Caco-2 (cell line): Measurements from ENCODE around the gene MCU. TPM values are rescaled to one million over a fixed set of nuclear protein-coding genes. Genes with fewer than 3 reads are reported as not detected.

Experiments
- BruUV-seq: library from RNA; stranded (reverse); fragments of 400-500 nt; replicated peaks from 2 replicates; lab custom pipeline; 2021; lab: Mats Ljungman, UMichigan
- CTCF ChIA-PET: fragments of 300-600 bp; sonication (Branson Sonifier 250); formaldehyde crosslinking; loops from one replicate; lab custom pipeline; 2022; ENCODE audit warnings: antibody characterized with exemption; lab: Charles Lee
- POLR2A ChIA-PET: fragments of 300-600 bp; sonication (Branson Sonifier 250); formaldehyde crosslinking; loops from one replicate; lab custom pipeline; 2022; ENCODE audit warnings: antibody characterized with exemption; lab: Charles Lee
- DNase-seq, 2 experiments: peaks; one replicate each; pipeline versions ENCODE4 v3.0.0 to v3.0.0-alpha.2; 2020 to 2022
- H3K27me3 ChIP-seq: replicated peaks from 2 replicates; pipeline ENCODE4 v1.6.0; 2011; ENCODE audit warnings: low read length; ENCODE audit not compliant: control insufficient read depth, insufficient read depth
- H3K36me3 ChIP-seq: 2 replicates; pipeline ENCODE4 v1.5.1; 2011; ENCODE audit warnings: low read length; ENCODE audit not compliant: control insufficient read depth, insufficient read depth
- H3K4me1 ChIP-seq: fragments of 250-450 bp; sonication (Bioruptor Pico); 2 replicates; pipeline ENCODE4 v1.5.1; 2020; ENCODE audit warnings: mild to moderate bottlenecking
- H3K4me3 ChIP-seq: 2 replicates; pipeline ENCODE4 v1.5.1; 2011; ENCODE audit warnings: low read depth, mild to moderate bottlenecking, control low read depth, low read length
- H3K9me3 ChIP-seq: fragments of 250-450 bp; sonication (Bioruptor Pico); 2 replicates; pipeline ENCODE4 v1.5.1; 2020; ENCODE audit warnings: mild to moderate bottlenecking, moderate library complexity
- H3K27ac Mint-ChIP-seq: one replicate; pipeline ENCODE4 v1.8.0; 2022; ENCODE audit warnings: mixed read lengths; ENCODE audit not compliant: unreplicated experiment
- H3K27me3 Mint-ChIP-seq: one replicate; pipeline ENCODE4 v1.8.0; 2022; ENCODE audit warnings: mixed read lengths; ENCODE audit not compliant: insufficient read depth, unreplicated experiment
- H3K36me3 Mint-ChIP-seq: one replicate; pipeline ENCODE4 v1.8.0; 2022; ENCODE audit warnings: mild to moderate bottlenecking, mixed read lengths; ENCODE audit not compliant: insufficient read depth, unreplicated experiment
- H3K4me1 Mint-ChIP-seq: one replicate; pipeline ENCODE4 v1.8.0; 2022; ENCODE audit warnings: low read depth, mixed read lengths; ENCODE audit not compliant: unreplicated experiment
- H3K4me3 Mint-ChIP-seq: one replicate; pipeline ENCODE4 v1.8.0; 2022; ENCODE audit warnings: mild to moderate bottlenecking, moderate library complexity, mixed read lengths; ENCODE audit not compliant: unreplicated experiment
- H3K9me3 Mint-ChIP-seq: one replicate; pipeline ENCODE4 v1.8.0; 2022; ENCODE audit warnings: mixed read lengths; ENCODE audit not compliant: unreplicated experiment
- CTCF ChIP-seq, 2 experiments: fragments of 200-600 bp in 1 of 2; IDR thresholded peaks; 1 replicate in 1 of 2; 2 replicates in 1 of 2; pipeline versions ENCODE4 v1.5.1 to v1.8.0; 2011 to 2022; ENCODE audit warnings: antibody characterized with exemption in 1 of 2, control low read depth in 1 of 2, inconsistent platforms in 1 of 2, low read depth in 1 of 2, low read length in 1 of 2, mild to moderate bottlenecking in 1 of 2, moderate library complexity in 1 of 2; ENCODE audit not compliant: insufficient read depth in 1 of 2, severe bottlenecking in 1 of 2, unreplicated experiment in 1 of 2
- intact Hi-C: fragments of 100-400 bp; cut with micrococcal nuclease; formaldehyde crosslinking; loops from one replicate; pipeline ENCODE4 v1.10.0; 2022; ENCODE audit not compliant: unreplicated experiment
- total RNA-seq: library from RNA; stranded (reverse); gene quantifications from 2 replicates; pipeline ENCODE4 v1.2.3, GENCODE V29; 2022

MCU gene
- total RNA-seq, 1 experiment from 2014 or later: 62.5 TPM

- no peaks in the 10 kb centered on the region for H3K4me1 ChIP-seq
- no peaks in the 10 kb centered on the region for H3K36me3 ChIP-seq
- H3K9me3 ChIP-seq: peaks cover 15% of the 10 kb centered on the region; the same call in 1 of the 2 replicates
- ChIA-PET POLR2A (no interaction called here), CTCF (no interaction called here)
- Mint-ChIP-seq H3K9me3 (peaks cover 10% of the 10 kb centered on the region), H3K27ac (no peak overlapping the region), H3K27me3 (no peaks in the 10 kb centered on the region), H3K4me3 (no peak overlapping the region), H3K4me1 (no peaks in the 10 kb centered on the region), H3K36me3 (no peaks in the 10 kb centered on the region)
- no peaks in the 10 kb centered on the region for H3K27me3 ChIP-seq
- DNase-seq: no peak
- intact Hi-C loops: no loop called here
- BruUV-seq: no TSS peak
- no peak overlapping the region for H3K4me3 ChIP-seq
- no peak for TF ChIP-seq CTCF (IDR thresholded peaks at IDR 0.05; ENCODE audit: insufficient read depth in 1 of 2, low read depth in 1 of 2, low read length in 1 of 2, severe bottlenecking in 1 of 2, unreplicated experiment in 1 of 2)
Measured at GRCh38 chr10:72855129-72855528, 163.2 kb downstream of the MCU start.

- no TSS peak for BruUV-seq
Measured at GRCh38 chr10:72855790-72856189, 163.8 kb downstream of the MCU start.

GRCh38 chr10:72858067-72858466, 166.1 kb downstream of the MCU start:
- DNase-seq: no peak
- BruUV-seq: no TSS peak
- intact Hi-C loops: no loop called here
- peaks cover 22% of the 10 kb centered on the region for H3K36me3 Mint-ChIP-seq
- no peak overlapping the region for H3K4me3 ChIP-seq
- H3K4me1 ChIP-seq: peaks cover 10% of the 10 kb centered on the region
- H3K27ac Mint-ChIP-seq: no peak overlapping the region
- no peaks in the 10 kb centered on the region for H3K27me3 ChIP-seq
- CTCF ChIA-PET: no interaction called here
- no peaks in the 10 kb centered on the region for H3K27me3 Mint-ChIP-seq
- no peaks in the 10 kb centered on the region for H3K9me3 ChIP-seq
- TF ChIP-seq CTCF (IDR thresholded peaks at IDR 0.05; ENCODE audit: insufficient read depth in 1 of 2, low read depth in 1 of 2, low read length in 1 of 2, severe bottlenecking in 1 of 2, unreplicated experiment in 1 of 2): no peak
- H3K36me3 ChIP-seq: no peaks in the 10 kb centered on the region
- no peak overlapping the region for H3K4me3 Mint-ChIP-seq
- H3K4me1 Mint-ChIP-seq: peaks cover 5% of the 10 kb centered on the region
- POLR2A ChIA-PET: no interaction called here
- peaks cover 1% of the 10 kb centered on the region for H3K9me3 Mint-ChIP-seq

More at GRCh38 chr10:72855790-72856189, 163.8 kb downstream of the MCU start:
- Mint-ChIP-seq H3K4me1 (no peaks in the 10 kb centered on the region), H3K4me3 (no peak overlapping the region), H3K27me3 (no peaks in the 10 kb centered on the region), H3K36me3 (peaks cover 6% of the 10 kb centered on the region), H3K27ac (no peak overlapping the region), H3K9me3 (peaks cover 10% of the 10 kb centered on the region)
- intact Hi-C loops: no loop called here
- H3K4me3 ChIP-seq: no peak overlapping the region
- no peak for DNase-seq
- H3K27me3 ChIP-seq: no peaks in the 10 kb centered on the region
- H3K9me3 ChIP-seq: peaks cover 11% of the 10 kb centered on the region; the same call in 1 of the 2 replicates
- H3K36me3 ChIP-seq: no peaks in the 10 kb centered on the region
- no peak for TF ChIP-seq CTCF (IDR thresholded peaks at IDR 0.05; ENCODE audit: insufficient read depth in 1 of 2, low read depth in 1 of 2, low read length in 1 of 2, severe bottlenecking in 1 of 2, unreplicated experiment in 1 of 2)
- no peaks in the 10 kb centered on the region for H3K4me1 ChIP-seq
- POLR2A ChIA-PET: no interaction called here
- CTCF ChIA-PET: no interaction called here
